IMR-90 (cell line): ENCODE data around the gene MROH7. TPM values are rescaled to one million over a fixed set of nuclear protein-coding genes. Genes with fewer than 3 reads are reported as not detected.

Source experiments
- ATAC-seq: fragments of 200-7000 bp; cut with Tn5 transposase; 2 replicates; pipeline ENCODE4 v1.9.1; 2020; ENCODE audit warnings: low read depth, mild to moderate bottlenecking, moderate library complexity
- BruUV-seq: library from RNA; stranded (reverse); fragments of 400-500 nt; replicated peaks from 2 replicates; lab custom pipeline; 2021; lab: Mats Ljungman, UMichigan
- CTCF ChIA-PET: fragments of 300-600 bp; formaldehyde crosslinking; extraction: SDS; loops from one replicate; lab custom pipeline; 2021; ENCODE audit warnings: antibody characterized with exemption; lab: Yijun Ruan, JAX
- POLR2A ChIA-PET: fragments of 300-600 bp; sonication (Branson Sonifier 250); formaldehyde crosslinking; loops from one replicate; lab custom pipeline; 2022; ENCODE audit warnings: antibody characterized with exemption; ENCODE audit not compliant: unreplicated experiment; lab: Charles Lee
- DNase-seq: peaks from one replicate; pipeline ENCODE4 v3.0.0; 2013
- H2AFZ ChIP-seq: replicated peaks from 2 replicates; pipeline ENCODE3; 2013; ENCODE audit warnings: low read length, mild to moderate bottlenecking; ENCODE audit not compliant: poor library complexity
- H2AK5ac ChIP-seq: 2 replicates; pipeline ENCODE4 v1.6.1; 2013; ENCODE audit warnings: low read depth, low read length, inconsistent platforms
- H2AK9ac ChIP-seq: replicated peaks from 2 replicates; pipeline ENCODE3; 2013; ENCODE audit warnings: mild to moderate bottlenecking, low read depth, low read length, moderate library complexity; ENCODE audit not compliant: poor library complexity
- H2BK120ac ChIP-seq: 2 replicates; pipeline ENCODE4 v1.6.1; 2013; ENCODE audit warnings: low read depth, low read length, inconsistent platforms
- H2BK15ac ChIP-seq: 3 replicates; pipeline ENCODE4 v1.6.1; 2013; ENCODE audit warnings: low read depth, low read length, inconsistent platforms
- H2BK20ac ChIP-seq: 2 replicates; pipeline ENCODE4 v1.6.1; 2013; ENCODE audit warnings: low read depth, mild to moderate bottlenecking, inconsistent platforms, low read length, moderate library complexity
- H2BK5ac ChIP-seq: 2 replicates; pipeline ENCODE4 v1.6.1; 2013; ENCODE audit warnings: mild to moderate bottlenecking, low read depth, low read length, inconsistent platforms; ENCODE audit not compliant: poor library complexity, severe bottlenecking
- H3K14ac ChIP-seq: replicated peaks from 2 replicates; pipeline ENCODE4 v1.6.1; 2013; ENCODE audit warnings: low read depth, low read length, inconsistent platforms
- H3K18ac ChIP-seq: 2 replicates; pipeline ENCODE4 v1.6.1; 2013; ENCODE audit warnings: low read depth, low read length, control low read depth
- H3K23ac ChIP-seq: 2 replicates; pipeline ENCODE4 v1.6.1; 2013; ENCODE audit warnings: low read depth, low read length, inconsistent platforms
- H3K27ac ChIP-seq: 2 replicates; pipeline ENCODE4 v1.5.1; 2013; ENCODE audit warnings: mild to moderate bottlenecking, control low read depth, low read length; ENCODE audit not compliant: insufficient read depth
- H3K27me3 ChIP-seq: 2 replicates; pipeline ENCODE4 v1.6.1; 2013; ENCODE audit warnings: low read length; ENCODE audit not compliant: control insufficient read depth, insufficient read depth
- H3K36me3 ChIP-seq: 2 replicates; pipeline ENCODE4 v1.6.1; 2013; ENCODE audit warnings: low read length, mixed read lengths; ENCODE audit not compliant: control insufficient read depth, insufficient read depth
- H3K4ac ChIP-seq: 2 replicates; pipeline ENCODE4 v1.6.1; 2013; ENCODE audit warnings: low read depth, low read length, inconsistent platforms
- H3K4me1 ChIP-seq: 2 replicates; pipeline ENCODE4 v1.6.1; 2013; ENCODE audit warnings: low read length, mixed read lengths; ENCODE audit not compliant: control insufficient read depth, insufficient read depth
- H3K4me2 ChIP-seq: 2 replicates; pipeline ENCODE4 v1.6.1; 2013; ENCODE audit warnings: low read depth, mild to moderate bottlenecking, control low read depth, low read length, moderate library complexity
- H3K4me3 ChIP-seq: 2 replicates; pipeline ENCODE4 v1.5.1; 2013; ENCODE audit warnings: low read depth, mild to moderate bottlenecking, control low read depth, low read length, moderate library complexity; ENCODE audit not compliant: insufficient read depth
- H3K56ac ChIP-seq: 2 replicates; pipeline ENCODE4 v1.6.1; 2013; ENCODE audit warnings: low read length, inconsistent platforms; ENCODE audit not compliant: insufficient read depth; ENCODE audit errors: extremely low read depth
- H3K79me1 ChIP-seq, 2 experiments: 2 replicates each; pipeline ENCODE4 v1.6.1; 2013; ENCODE audit warnings: low read length in 2 of 2, inconsistent platforms in 1 of 2, low read depth in 1 of 2
- H3K9ac ChIP-seq: 2 replicates; pipeline ENCODE4 v1.6.1; 2013; ENCODE audit warnings: low read depth, low read length, control low read depth
- H3K9me1 ChIP-seq: 2 replicates; pipeline ENCODE4 v1.6.1; 2013; ENCODE audit warnings: low read length, inconsistent platforms; ENCODE audit not compliant: insufficient read depth
- H3K9me3 ChIP-seq: 2 replicates; pipeline ENCODE4 v1.6.1; 2013; ENCODE audit warnings: low read length; ENCODE audit not compliant: control insufficient read depth, insufficient read depth
- H4K20me1 ChIP-seq: 2 replicates; pipeline ENCODE4 v1.6.1; 2013; ENCODE audit warnings: low read length, inconsistent platforms; ENCODE audit not compliant: insufficient read depth
- H4K5ac ChIP-seq: 2 replicates; pipeline ENCODE4 v1.6.1; 2013; ENCODE audit warnings: mild to moderate bottlenecking, low read depth, low read length, control low read depth
- H4K8ac ChIP-seq, 2 experiments: 2 replicates each; pipeline ENCODE4 v1.6.1; 2013; ENCODE audit warnings: low read depth in 2 of 2, low read length in 2 of 2, control low read depth in 1 of 2, inconsistent platforms in 1 of 2
- H4K91ac ChIP-seq: 2 replicates; pipeline ENCODE4 v1.6.1; 2013; ENCODE audit warnings: low read depth, low read length, inconsistent platforms; ENCODE audit not compliant: insufficient read depth
- BHLHE40 ChIP-seq: fragments of 150-350 bp; IDR thresholded peaks from 2 replicates; pipeline ENCODE4 v1.6.1; 2016; ENCODE audit warnings: mild to moderate bottlenecking, low read depth, low read length
- CEBPB ChIP-seq: IDR thresholded peaks from 2 replicates; pipeline ENCODE4 v1.6.1; 2012; ENCODE audit warnings: low read depth, low read length, improper control_type of control experiment
- CHD1 ChIP-seq: IDR thresholded peaks from 2 replicates; pipeline ENCODE4 v1.6.1; 2012; ENCODE audit warnings: low read depth, low read length, improper control_type of control experiment
- FOS ChIP-seq: fragments of 150-350 bp; IDR thresholded peaks from 2 replicates; pipeline ENCODE4 v1.6.1; 2016; ENCODE audit warnings: low read depth, low read length
- MAZ ChIP-seq: IDR thresholded peaks from 2 replicates; pipeline ENCODE4 v1.6.1; 2012; ENCODE audit warnings: low read depth, mild to moderate bottlenecking, low read length, improper control_type of control experiment, moderate library complexity, borderline replicate concordance
- MXI1 ChIP-seq: IDR thresholded peaks from 2 replicates; pipeline ENCODE4 v1.6.1; 2012; ENCODE audit warnings: low read depth, mild to moderate bottlenecking, low read length, moderate library complexity, borderline replicate concordance
- POLR2A ChIP-seq: IDR thresholded peaks from 2 replicates; pipeline ENCODE4 v1.6.1; 2012; ENCODE audit warnings: mild to moderate bottlenecking, low read depth, low read length
- RAD21 ChIP-seq: IDR thresholded peaks from 2 replicates; pipeline ENCODE4 v1.6.1; 2012; ENCODE audit warnings: low read length, improper control_type of control experiment
- RCOR1 ChIP-seq: IDR thresholded peaks from 2 replicates; pipeline ENCODE4 v1.6.1; 2012; ENCODE audit warnings: mild to moderate bottlenecking, low read length, improper control_type of control experiment; ENCODE audit not compliant: insufficient replicate concordance
- RFX5 ChIP-seq: IDR thresholded peaks from 2 replicates; pipeline ENCODE4 v1.8.0; 2012; ENCODE audit warnings: low read depth, mild to moderate bottlenecking, low read length, moderate library complexity
- SMC3 ChIP-seq: fragments of 150-350 bp; IDR thresholded peaks from 2 replicates; pipeline ENCODE4 v1.6.1; 2016; ENCODE audit warnings: low read depth, mild to moderate bottlenecking, antibody characterized with exemption, low read length, moderate library complexity
- USF2 ChIP-seq: fragments of 150-350 bp; IDR thresholded peaks from 2 replicates; pipeline ENCODE4 v1.6.1; 2017; ENCODE audit warnings: mild to moderate bottlenecking, antibody characterized with exemption, low read length, low read depth
- WGBS, 2 experiments: methylation state at CpG; one replicate each; pipeline versions ENCODE4 v1.1.5 to v1.1.7; 2013; ENCODE audit warnings: missing lambda C conversion rate in 2 of 2; ENCODE audit not compliant: insufficient read length in 1 of 2; ENCODE audit errors: extremely low coverage in 2 of 2; 5-methylcytosine and 5-hydroxymethylcytosine counted together
- dilution Hi-C: fragments of 300-500 bp; cut with HindIII; formaldehyde crosslinking; loops from one replicate; pipeline ENCODE4 v1.14.3; 2018; ENCODE audit warnings: low sequenced_read_pairs; ENCODE audit not compliant: unreplicated experiment
- in situ Hi-C: fragments of 300-500 bp; cut with MboI; formaldehyde crosslinking; loops from 3 replicates; pipeline ENCODE4 v1.14.3; 2019; ENCODE audit warnings: low sequenced_read_pairs, inconsistent platforms, mixed read lengths
- intact Hi-C: fragments of 100-400 bp; cut with micrococcal nuclease; formaldehyde crosslinking; loops from 2 replicates; pipeline ENCODE4 v1.10.0; 2022
- polyA plus RNA-seq, 3 experiments: library from polyadenylated mRNA; depleted of rRNA; stranded (reverse); fragments of >200 nt; gene quantifications; 2 replicates each; pipeline ENCODE4 v1.2.3, GENCODE V29; 2012; ENCODE audit warnings: low replicate concordance in 1 of 3
- total RNA-seq: library from RNA; depleted of rRNA; stranded (reverse); fragments of >200 nt; gene quantifications from 2 replicates; pipeline ENCODE4 v1.2.3, GENCODE V29; 2012
- TF ChIP-seq, protein P1 (sequence below): fragments of 150-350 bp; IDR thresholded peaks from 2 replicates; pipeline ENCODE4 v1.6.1; 2016; ENCODE audit warnings: low read depth, mild to moderate bottlenecking, low read length, moderate library complexity, borderline replicate concordance
- TF ChIP-seq, protein P2 (sequence below): conservative IDR thresholded peaks from 2 replicates; pipeline ENCODE4 v1.5.1; 2012; ENCODE audit warnings: mild to moderate bottlenecking, low read depth, low read length, improper control_type of control experiment

MROH7 gene
- total and polyA plus RNA-seq, 2 of the 4 experiments (the other 2 are of a cell fraction) = not detected

DNA sequence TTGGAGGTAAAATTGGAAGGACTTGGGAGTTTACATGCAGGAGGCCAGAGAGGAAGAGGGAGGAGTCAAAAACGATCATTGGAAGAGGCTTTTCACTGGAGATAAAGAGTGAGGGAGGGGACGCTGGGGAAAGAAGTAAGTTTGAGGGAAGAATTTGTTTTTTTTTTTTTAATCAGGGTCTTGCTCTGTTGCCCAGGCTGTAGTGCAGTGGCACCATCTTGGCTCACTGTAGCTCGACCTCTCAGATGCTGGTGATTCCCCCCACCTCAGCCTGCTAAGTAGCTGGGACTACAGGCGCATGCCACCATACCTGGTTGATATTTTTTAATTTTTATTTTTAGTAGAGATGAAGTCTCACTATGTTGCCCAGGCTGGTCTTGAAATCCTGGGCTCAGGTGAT is 1.2 kb upstream of the MROH7 start:
- TF ChIP-seq RAD21 (no peak), USF2 (no peak), SMC3 (no peak), RCOR1 (no peak), FOS (no peak), CEBPB (no peak), MAZ (no peak), CHD1 (no peak), RFX5 (no peak), POLR2A (no peak), BHLHE40 (no peak), MXI1 (no peak)
- TF ChIP-seq, protein P1, sequence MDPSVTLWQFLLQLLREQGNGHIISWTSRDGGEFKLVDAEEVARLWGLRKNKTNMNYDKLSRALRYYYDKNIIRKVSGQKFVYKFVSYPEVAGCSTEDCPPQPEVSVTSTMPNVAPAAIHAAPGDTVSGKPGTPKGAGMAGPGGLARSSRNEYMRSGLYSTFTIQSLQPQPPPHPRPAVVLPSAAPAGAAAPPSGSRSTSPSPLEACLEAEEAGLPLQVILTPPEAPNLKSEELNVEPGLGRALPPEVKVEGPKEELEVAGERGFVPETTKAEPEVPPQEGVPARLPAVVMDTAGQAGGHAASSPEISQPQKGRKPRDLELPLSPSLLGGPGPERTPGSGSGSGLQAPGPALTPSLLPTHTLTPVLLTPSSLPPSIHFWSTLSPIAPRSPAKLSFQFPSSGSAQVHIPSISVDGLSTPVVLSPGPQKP = no peak
- TF ChIP-seq, protein P2, sequence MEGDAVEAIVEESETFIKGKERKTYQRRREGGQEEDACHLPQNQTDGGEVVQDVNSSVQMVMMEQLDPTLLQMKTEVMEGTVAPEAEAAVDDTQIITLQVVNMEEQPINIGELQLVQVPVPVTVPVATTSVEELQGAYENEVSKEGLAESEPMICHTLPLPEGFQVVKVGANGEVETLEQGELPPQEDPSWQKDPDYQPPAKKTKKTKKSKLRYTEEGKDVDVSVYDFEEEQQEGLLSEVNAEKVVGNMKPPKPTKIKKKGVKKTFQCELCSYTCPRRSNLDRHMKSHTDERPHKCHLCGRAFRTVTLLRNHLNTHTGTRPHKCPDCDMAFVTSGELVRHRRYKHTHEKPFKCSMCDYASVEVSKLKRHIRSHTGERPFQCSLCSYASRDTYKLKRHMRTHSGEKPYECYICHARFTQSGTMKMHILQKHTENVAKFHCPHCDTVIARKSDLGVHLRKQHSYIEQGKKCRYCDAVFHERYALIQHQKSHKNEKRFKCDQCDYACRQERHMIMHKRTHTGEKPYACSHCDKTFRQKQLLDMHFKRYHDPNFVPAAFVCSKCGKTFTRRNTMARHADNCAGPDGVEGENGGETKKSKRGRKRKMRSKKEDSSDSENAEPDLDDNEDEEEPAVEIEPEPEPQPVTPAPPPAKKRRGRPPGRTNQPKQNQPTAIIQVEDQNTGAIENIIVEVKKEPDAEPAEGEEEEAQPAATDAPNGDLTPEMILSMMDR = no peak
- H3K4me3 ChIP-seq = no peak overlapping the region
- H3K36me3 ChIP-seq = no peaks in the 10 kb centered on the region
- H3K9ac ChIP-seq = no peak overlapping the region
- H2BK20ac ChIP-seq = no peak overlapping the region
- H2AFZ ChIP-seq = no peak overlapping the region
- dilution Hi-C loops (no loop called here), intact Hi-C loops (no loop called here), in situ Hi-C loops (no loop called here)
- no TSS peak for BruUV-seq
- no peak overlapping the region for H2AK9ac ChIP-seq
- no peak overlapping the region for H3K27ac ChIP-seq
- WGBS, 2 experiments = 0 to 100% methylated on average over 1 of the region's 4 CpGs
- H4K20me1 ChIP-seq = no peaks in the 10 kb centered on the region
- H3K79me1 ChIP-seq = no peaks in the 10 kb centered on the region
- H3K56ac ChIP-seq = no peak overlapping the region
- POLR2A ChIA-PET = no interaction called here
- no peak overlapping the region for H2BK120ac ChIP-seq
- H2AK5ac ChIP-seq = no peak overlapping the region
- H2BK15ac ChIP-seq = no peak overlapping the region
- DNase-seq (no peak), ATAC-seq (no peak)
- H3K9me3 ChIP-seq = peaks cover 10% of the 10 kb centered on the region
- H3K9me1 ChIP-seq = no peaks in the 10 kb centered on the region; the same call in 1 of the 2 replicates
- H3K27me3 ChIP-seq = peaks cover 17% of the 10 kb centered on the region
- H4K5ac ChIP-seq = no peak overlapping the region
- CTCF ChIA-PET = no interaction called here
- no peaks in the 10 kb centered on the region for H3K4me1 ChIP-seq
- H4K8ac ChIP-seq = no peak overlapping the region
- H2BK5ac ChIP-seq = no peak overlapping the region
- H3K23ac ChIP-seq = no peak overlapping the region
- no peak overlapping the region for H3K4ac ChIP-seq
- H3K4me2 ChIP-seq = no peak overlapping the region
- no peak overlapping the region for H4K91ac ChIP-seq
- H3K14ac ChIP-seq = no peak overlapping the region
- no peak overlapping the region for H3K18ac ChIP-seq
